Gastrocnemius medialis (tissue), 4 donors: Measurements from ENCODE around the gene KRTAP4-5.

Source experiments
- CTCF ChIP-seq, 5 experiments: fragments of 450-650 bp in 3 of 5; fragments of 200-600 bp in 2 of 5; sonication (generic) in 2 of 5; IDR thresholded peaks in 4 of 5; conservative IDR thresholded peaks in 1 of 5; 1 replicate in 4 of 5; 2 replicates in 1 of 5; pipeline ENCODE4 v1.5.1; 2016 to 2019; ENCODE audit warnings: antibody characterized with exemption in 5 of 5, mild to moderate bottlenecking in 3 of 5, moderate library complexity in 3 of 5
- POLR2A ChIP-seq, 2 donors: fragments of 450-650 bp; IDR thresholded peaks; one replicate each; pipeline ENCODE4 v1.6.1; 2017; ENCODE audit warnings: antibody characterized with exemption in 2 of 2, mild to moderate bottlenecking in 2 of 2, moderate library complexity in 2 of 2

- no peak for TF ChIP-seq POLR2A (IDR thresholded peaks at IDR 0.05)
- no peak for TF ChIP-seq CTCF (IDR thresholded peaks at IDR 0.05 in 4 of 5, conservative IDR thresholded peaks at IDR 0.05 in 1 of 5)
These were observed 9.1 kb downstream of the KRTAP4-5 start, which contains the start of gene KRTAP4-6 for GRCh38 chr17:41140360-41141131.
